Osteocyte (in vitro differentiated cells): ENCODE data around the gene PACS1. TPM values are rescaled to one million over a fixed set of nuclear protein-coding genes. Genes with fewer than 3 reads are reported as not detected.
"Not testable (repeated sequence)": the region's sequence is repeated elsewhere in the genome, so short reads cannot be mapped to it uniquely, and the experiment has no call there.

Experiments used
- DNase-seq: peaks from one replicate; pipeline ENCODE4 v3.0.0; 2021; ENCODE audit warnings: mixed read lengths; ENCODE audit not compliant: unreplicated experiment; ENCODE audit errors: extremely low spot score
- H3K27ac Mint-ChIP-seq: one replicate; pipeline ENCODE4 v1.8.0; 2021; ENCODE audit warnings: mild to moderate bottlenecking, mixed read lengths; ENCODE audit not compliant: unreplicated experiment
- H3K27me3 Mint-ChIP-seq: one replicate; pipeline ENCODE4 v1.8.0; 2021; ENCODE audit warnings: mixed read lengths; ENCODE audit not compliant: unreplicated experiment
- H3K36me3 Mint-ChIP-seq: one replicate; pipeline ENCODE4 v1.8.0; 2021; ENCODE audit warnings: mixed read lengths; ENCODE audit not compliant: unreplicated experiment
- H3K4me1 Mint-ChIP-seq: one replicate; pipeline ENCODE4 v1.8.0; 2021; ENCODE audit warnings: mixed read lengths; ENCODE audit not compliant: unreplicated experiment
- H3K4me3 Mint-ChIP-seq: one replicate; pipeline ENCODE4 v1.8.0; 2021; ENCODE audit warnings: mild to moderate bottlenecking, moderate library complexity, mixed read lengths; ENCODE audit not compliant: unreplicated experiment
- H3K9me3 Mint-ChIP-seq: one replicate; pipeline ENCODE4 v1.8.0; 2021; ENCODE audit warnings: mixed read lengths; ENCODE audit not compliant: unreplicated experiment
- CTCF ChIP-seq: fragments of 200-600 bp; sonication (generic); IDR thresholded peaks from 2 replicates; pipeline ENCODE4 v1.5.0; 2021; ENCODE audit warnings: antibody characterized with exemption, mild to moderate bottlenecking, moderate library complexity
- long read RNA-seq: library from polyadenylated mRNA; unstranded; transcript quantifications from one replicate; pipeline ENCODE4 v2.0.0, GENCODE V29; 2021
- total RNA-seq: library from RNA; stranded (reverse); gene quantifications from 2 replicates; pipeline ENCODE4 v1.2.1, GENCODE V29; 2021

Gene PACS1
- total RNA-seq, result 83.8 and 84.9 TPM in 2 replicates
- long read RNA-seq, partial matches to known transcripts, result 1 of 4 reads
- long read RNA-seq, other reads (novel, unspliced or antisense), result 2 of 4 reads

GRCh38 chr11:66069715-66070603 lies at the start of gene PACS1:
Gene PACS1, plus strand, starts transcription at chr11:66070272. Its CDS starts 215 bp downstream, at chr11:66070487.
- Mint-ChIP-seq H3K36me3 (peaks cover 42% of the 10 kb centered on the region), H3K4me3 (peak within 1 kb of the TSS; percentile 88), H3K27ac (peak within 1 kb of the TSS; percentile 97), H3K9me3 (no peaks in the 10 kb centered on the region), H3K27me3 (no peaks in the 10 kb centered on the region), H3K4me1 (peaks cover 42% of the 10 kb centered on the region)
- peak; percentile 6 for TF ChIP-seq CTCF
- peak; percentile 94 for DNase-seq

- peak overlapping the region; percentile 47 for H3K27ac Mint-ChIP-seq
- H3K4me3 Mint-ChIP-seq, result peak overlapping the region; percentile 10
- H3K27me3 Mint-ChIP-seq, result no peaks in the 10 kb centered on the region
- H3K36me3 Mint-ChIP-seq, result no peaks in the 10 kb centered on the region
- peaks cover 41% of the 10 kb centered on the region for H3K4me1 Mint-ChIP-seq
- no peaks in the 10 kb centered on the region for H3K9me3 Mint-ChIP-seq
- DNase-seq, result no peak
- TF ChIP-seq CTCF, result no peak
Measured at GRCh38 chr11:66020618-66021357, 49.3 kb upstream of the PACS1 start.

- Mint-ChIP-seq H3K36me3 (no peaks in the 10 kb centered on the region), H3K9me3 (no peaks in the 10 kb centered on the region), H3K4me3 (peak overlapping the region; percentile 33), H3K27me3 (no peaks in the 10 kb centered on the region), H3K27ac (no peak overlapping the region), H3K4me1 (peaks cover 27% of the 10 kb centered on the region)
- DNase-seq, result peak; percentile 93
- peak; percentile 94 for TF ChIP-seq CTCF
Measured at GRCh38 chr11:66022401-66023185, 47.5 kb upstream of the PACS1 start.

GRCh38 chr11:66023186-66023440 lies 47.0 kb upstream of the PACS1 start:
- not testable (repeated sequence) for H3K36me3 Mint-ChIP-seq, DNase-seq, H3K4me3 Mint-ChIP-seq, H3K27me3 Mint-ChIP-seq, H3K27ac Mint-ChIP-seq, H3K9me3 Mint-ChIP-seq
- H3K4me1 Mint-ChIP-seq, result peaks cover 27% of the 10 kb centered on the region

GRCh38 chr11:66026017-66026529 lies 44.0 kb upstream of the PACS1 start, which contains the start of gene CATSPER1:
Gene CATSPER1, minus strand, starts transcription at chr11:66026479. Its CDS starts 100 bp downstream, at chr11:66026379.
- TF ChIP-seq CTCF, result no peak
- H3K9me3 Mint-ChIP-seq, result no peaks in the 10 kb centered on the region
- no peak within 1 kb of the TSS for H3K27ac Mint-ChIP-seq
- H3K4me1 Mint-ChIP-seq, result peaks cover 17% of the 10 kb centered on the region
- H3K4me3 Mint-ChIP-seq, result no peak within 1 kb of the TSS
- no peaks in the 10 kb centered on the region for H3K36me3 Mint-ChIP-seq
- no peaks in the 10 kb centered on the region for H3K27me3 Mint-ChIP-seq
- DNase-seq, result no peak
